Right renal pelvis (tissue), 4 donors: Measurements from ENCODE around the gene PAPOLB. TPM values are rescaled to one million over a fixed set of nuclear protein-coding genes. Genes with fewer than 3 reads are reported as not detected.
"Not testable (repeated sequence)": the region's sequence is repeated elsewhere in the genome, so short reads cannot be mapped to it uniquely, and the experiment has no call there.

ENCODE experiments used
- DNase-seq, 4 donors: peaks; one replicate each; pipeline ENCODE4 v3.0.0-alpha.2; 2013; ENCODE audit warnings: low read depth in 4 of 4, low spot score in 3 of 4, missing footprints in 1 of 4
- polyA plus RNA-seq, 4 donors: library from polyadenylated mRNA; unstranded; fragments of 120-200 nt; gene quantifications; one replicate each; pipeline ENCODE4 v1.2.1, GENCODE V29; 2013; ENCODE audit not compliant: insufficient read length in 4 of 4

PAPOLB gene
- under 1 TPM; 0.06 to 0.16 (median 0.11) TPM for polyA plus RNA-seq

DNA sequence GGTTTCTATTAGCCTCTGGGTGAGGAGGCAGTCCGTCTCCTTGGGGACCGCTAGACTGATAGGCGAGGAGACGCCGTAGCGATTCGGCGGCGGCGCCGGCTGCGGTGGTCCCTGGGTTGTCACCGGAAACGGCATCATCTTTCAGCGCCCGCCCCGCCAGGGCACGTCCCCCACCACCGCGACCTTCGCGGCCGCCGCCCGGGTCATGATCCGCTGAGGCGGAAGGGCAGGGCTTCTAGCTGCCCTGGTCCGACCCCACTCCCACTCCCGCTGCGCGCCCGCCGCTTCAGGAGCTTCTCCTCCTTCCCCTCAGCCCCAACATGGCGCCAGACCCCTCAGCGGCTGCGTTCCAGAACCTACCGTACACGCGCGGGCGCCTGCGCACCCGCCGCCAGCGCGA lies at the start of gene PAPOLB:
Gene PAPOLB, minus strand, starts transcription at position 358 of the 400 bp plus-strand sequence. Its CDS starts 220 bp downstream, at position 138.
- no peak for DNase-seq

DNA sequence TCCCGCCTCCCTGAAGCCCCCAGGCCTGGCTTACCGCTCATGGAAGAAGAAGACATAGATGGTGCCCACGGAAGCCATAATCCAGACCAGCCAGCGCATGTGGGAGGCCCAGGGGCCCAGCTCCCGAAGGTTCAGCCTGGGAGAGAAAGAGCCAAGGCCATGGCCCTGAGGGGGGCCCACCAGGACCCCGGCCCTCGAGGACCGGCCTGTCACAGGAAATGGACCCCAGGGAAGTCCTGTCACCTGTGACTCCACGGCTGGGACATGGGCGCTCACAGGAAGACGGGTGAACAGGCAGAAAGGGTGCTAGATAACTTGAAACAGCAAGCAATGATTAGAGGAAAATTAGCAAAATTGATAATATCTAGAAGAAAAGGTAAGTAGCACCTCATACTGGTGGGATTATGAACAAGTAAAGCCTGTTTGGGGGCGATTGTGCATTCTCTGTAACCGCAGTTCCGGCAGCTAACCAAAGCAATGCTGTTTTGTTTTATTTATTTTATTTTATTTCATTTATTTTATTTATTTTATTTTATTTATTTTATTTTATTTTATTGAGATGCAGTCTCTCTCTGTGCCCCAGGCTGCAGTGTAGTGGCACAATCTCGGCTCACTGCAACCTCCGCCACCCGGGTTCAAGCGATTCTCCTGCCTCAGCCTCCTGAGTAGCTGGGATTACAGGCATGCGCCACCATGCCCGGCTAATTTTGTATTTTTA lies 49.4 kb upstream of the PAPOLB start:
- DNase-seq = no peak

DNA sequence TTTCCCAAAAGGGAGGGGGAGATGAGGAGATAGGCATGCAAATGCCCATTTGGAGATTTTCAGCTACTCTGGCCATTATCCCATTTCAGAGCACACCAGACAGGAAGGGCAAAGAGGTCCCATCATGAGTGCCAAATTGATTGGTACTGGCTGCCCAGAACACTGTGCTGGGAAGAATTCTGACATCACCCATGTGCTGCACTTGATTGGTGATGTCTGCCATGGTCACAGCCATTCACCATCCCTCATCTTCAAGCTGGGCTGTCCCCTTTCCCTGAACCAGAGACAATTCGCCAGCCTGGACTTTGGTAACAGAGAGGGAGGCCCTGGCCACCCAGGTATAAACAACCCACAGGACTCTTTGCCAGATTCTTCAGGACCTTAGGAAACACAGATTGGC lies 44.9 kb upstream of the PAPOLB start:
- DNase-seq = no peak

DNA sequence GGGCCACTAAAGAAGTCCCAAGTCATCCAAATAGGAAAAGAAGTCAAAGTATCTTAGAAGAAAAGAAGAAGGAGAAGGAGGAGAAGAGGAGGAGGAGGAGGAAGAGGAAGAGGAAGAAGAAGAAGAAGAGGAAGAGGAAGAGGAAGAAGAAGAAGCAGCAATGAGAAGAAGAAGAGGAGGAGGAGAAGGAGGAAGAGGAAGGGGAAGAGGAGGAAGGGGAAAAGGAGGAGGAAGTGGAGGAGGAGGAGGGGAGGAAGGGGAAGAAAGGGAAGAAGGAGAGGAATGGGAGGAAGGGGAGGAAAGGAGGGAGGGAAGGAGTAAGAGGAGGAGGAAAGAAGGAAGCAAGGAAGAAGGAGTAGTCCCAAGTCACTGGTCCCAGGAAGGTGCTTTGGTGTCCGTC lies 43.3 kb upstream of the PAPOLB start:
- DNase-seq = no peak

DNA sequence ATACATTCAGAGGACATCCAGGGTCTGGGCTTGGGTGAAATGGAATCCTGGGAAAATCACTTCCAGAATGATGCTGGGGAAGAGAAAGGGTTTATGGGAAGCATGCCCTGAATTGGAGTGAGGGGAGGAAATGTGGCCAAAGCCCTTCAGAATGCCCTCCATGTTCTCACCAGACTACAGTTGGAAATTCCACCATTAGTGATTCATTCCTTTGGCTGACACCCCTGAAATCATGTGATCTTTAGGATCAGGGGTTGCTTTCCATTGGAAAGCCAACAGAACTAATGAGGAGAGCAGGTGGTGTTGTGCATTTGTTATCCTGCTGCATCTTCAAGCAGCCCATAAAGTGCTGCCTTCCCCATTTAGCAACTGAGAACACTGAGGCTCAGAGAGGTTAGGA lies 42.5 kb upstream of the PAPOLB start:
- no peak for DNase-seq

DNA sequence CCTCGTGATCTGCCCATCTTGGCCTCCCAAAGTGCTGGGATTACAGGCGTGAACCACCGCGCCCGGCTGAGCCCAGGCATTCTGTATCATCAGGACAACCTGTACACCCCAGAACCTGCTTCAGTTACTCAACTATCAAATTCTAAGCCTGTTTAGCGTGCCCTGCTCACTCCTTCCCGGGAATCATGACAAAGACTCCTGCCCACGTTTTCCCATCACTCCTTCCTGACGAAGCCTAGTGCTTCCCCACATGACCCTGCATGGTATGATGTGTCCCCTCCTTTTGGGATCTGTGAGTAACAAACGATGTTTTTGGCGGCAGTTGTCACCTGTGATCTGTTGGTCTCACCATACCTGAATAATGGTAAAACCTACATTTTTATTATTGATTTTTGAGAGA lies 33.9 kb upstream of the PAPOLB start:
- DNase-seq = no peak

DNA sequence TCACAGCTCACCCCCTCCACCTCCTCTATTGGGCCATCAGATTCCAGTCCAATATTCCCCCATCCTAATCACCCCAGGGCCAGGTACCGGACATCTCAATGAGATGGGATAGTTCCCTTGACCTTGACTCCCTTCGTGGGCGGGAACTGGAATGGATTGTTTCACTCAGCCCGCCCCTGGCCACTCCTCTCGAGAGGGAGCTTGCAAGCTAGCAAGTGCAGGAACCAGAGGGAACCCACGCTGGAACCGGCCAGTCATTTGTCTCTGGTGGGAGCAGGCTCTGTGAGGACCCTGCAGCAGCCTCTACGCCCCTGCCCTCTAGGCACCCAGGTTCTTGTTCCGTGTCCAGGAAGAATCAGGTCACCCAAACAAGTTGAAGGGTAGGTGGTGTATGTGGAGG lies 32.7 kb upstream of the PAPOLB start:
- DNase-seq = no peak

GRCh38 chr7:4893929-4894475 lies 32.2 kb upstream of the PAPOLB start:
- DNase-seq = no peak

- DNase-seq = not testable (repeated sequence)
Observed at GRCh38 chr7:4893188-4893587, 31.4 kb upstream of the PAPOLB start.

GRCh38 chr7:4891522-4891921 lies 29.7 kb upstream of the PAPOLB start:
- not testable (repeated sequence) for DNase-seq

DNA sequence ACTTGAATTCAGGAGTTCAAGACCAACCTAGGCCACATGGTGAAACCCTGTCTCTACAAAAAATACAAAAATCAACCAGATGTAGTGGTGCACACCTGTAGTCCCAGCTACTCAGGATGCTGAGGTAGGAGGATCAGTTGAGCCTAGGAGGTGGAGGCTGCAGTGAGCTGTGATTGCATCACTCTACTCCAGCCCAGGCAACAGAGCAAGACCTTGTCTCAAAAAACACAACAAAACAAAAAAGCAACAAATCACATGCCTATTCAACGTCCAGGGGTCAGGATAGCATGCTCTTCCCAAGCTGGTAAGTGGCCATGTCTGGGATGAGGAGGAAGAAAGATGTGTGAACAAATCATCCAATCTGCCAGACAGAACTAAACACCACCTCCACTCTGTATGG lies 27.9 kb upstream of the PAPOLB start:
- DNase-seq = no peak

DNA sequence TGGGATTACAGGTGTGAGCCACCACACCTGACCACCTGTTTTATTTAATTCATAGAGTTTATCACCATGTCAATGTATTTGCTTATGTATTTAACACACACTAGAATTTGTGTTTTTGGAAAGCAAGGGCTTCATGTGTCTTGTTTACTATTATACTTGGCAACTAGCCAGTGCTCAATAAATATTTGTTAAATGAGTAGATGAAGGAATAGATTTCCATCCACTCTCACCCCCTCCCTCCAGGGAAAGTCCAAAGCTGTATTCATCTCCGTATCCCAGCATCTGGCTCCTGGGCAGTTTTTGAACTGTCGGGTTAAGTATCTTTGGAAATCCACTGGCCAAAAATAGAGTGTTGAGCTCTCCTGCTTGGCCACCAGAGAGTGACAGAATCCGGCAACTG lies 26.3 kb upstream of the PAPOLB start:
- DNase-seq = no peak

GRCh38 chr7:4886671-4887070 lies 24.8 kb upstream of the PAPOLB start:
- DNase-seq = no peak

GRCh38 chr7:4885317-4885807 lies 23.5 kb upstream of the PAPOLB start:
- DNase-seq = no peak

DNA sequence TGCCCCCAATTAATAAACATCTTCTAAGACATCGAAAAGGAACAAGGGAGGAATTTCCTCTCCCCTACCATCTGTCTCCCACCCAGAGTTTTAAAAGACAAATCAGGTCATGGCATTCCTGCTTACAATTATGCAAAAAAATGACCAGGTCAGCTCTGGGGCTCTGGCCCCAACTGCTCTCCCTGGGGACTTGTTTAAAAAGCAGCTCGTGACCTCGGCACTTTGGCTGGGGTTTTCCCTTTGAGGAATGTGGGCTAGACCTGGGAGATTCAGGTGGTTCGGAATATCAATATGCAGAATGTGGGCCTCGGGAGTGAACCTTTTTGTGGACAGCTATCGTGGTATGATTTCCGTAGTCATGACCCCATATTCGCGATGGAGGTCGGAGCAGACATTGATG lies 22.3 kb upstream of the PAPOLB start:
- DNase-seq = no peak

- DNase-seq = peak in 3 of 4 donors; percentile 64 to 73 (median 71)
Observed at GRCh38 chr7:4883372-4884144, 21.7 kb upstream of the PAPOLB start, which contains the start of gene RADIL. Gene RADIL, minus strand, starts transcription at chr7:4883716. Its CDS starts 5,577 bp downstream, at chr7:4878139.

- DNase-seq = no peak
Observed at GRCh38 chr7:4883033-4883371, 21.2 kb upstream of the PAPOLB start.

DNA sequence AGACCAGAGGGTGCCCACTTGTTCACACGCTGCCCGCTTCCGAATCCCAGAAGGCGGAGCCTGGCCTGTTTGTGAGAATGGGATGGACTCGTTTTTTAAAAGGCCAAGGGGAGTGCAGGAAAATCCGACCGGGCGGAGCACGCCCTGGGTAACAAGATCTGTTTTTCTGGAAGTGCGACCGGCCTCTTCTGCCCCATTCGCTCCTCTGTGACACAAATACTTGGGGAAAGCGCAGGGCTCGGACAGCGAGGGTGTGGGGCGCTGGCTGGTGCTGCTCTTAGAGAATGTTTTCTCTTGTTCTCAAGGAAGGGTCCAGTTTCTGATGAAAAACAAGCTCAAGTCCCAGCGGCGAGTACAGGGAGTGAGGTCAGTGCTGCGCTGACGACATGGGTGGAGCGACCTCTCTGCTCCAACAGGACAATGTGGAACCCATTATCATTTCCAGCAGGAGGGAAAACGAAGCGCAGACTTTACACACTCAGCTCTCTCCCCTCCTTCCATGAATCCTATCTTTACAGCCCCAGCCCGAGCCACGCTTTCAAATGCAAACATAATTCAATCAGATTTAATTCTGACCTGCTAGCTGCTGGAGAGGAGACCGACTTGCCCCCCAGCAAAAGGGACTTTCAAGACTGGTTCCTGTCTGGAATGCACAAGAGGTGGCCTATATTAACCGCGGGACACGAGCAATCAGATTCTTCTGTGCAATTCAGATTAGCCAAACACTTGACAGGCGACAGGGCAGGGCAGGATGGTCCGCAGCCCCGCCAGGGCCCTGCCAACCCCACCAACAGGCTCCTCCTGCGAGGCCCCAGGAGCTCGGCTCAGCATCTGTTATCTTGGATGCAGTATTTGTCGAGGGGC lies 20.6 kb upstream of the PAPOLB start:
- DNase-seq = no peak

GRCh38 chr7:4880218-4880617 lies 18.4 kb upstream of the PAPOLB start:
- no peak for DNase-seq

- DNase-seq = no peak
Observed at GRCh38 chr7:4879396-4880081, 17.7 kb upstream of the PAPOLB start.
